ENCODE measurements around the gene KNSTRN. TPM values are rescaled to one million over a fixed set of nuclear protein-coding genes. Genes with fewer than 3 reads are reported as not detected.

The KNSTRN gene
- total and polyA plus RNA-seq, 2 of the 13 experiments (the other 11 are each of a cell fraction or from before 2014, with no cell fraction given), result 20.3 to 62.3 TPM

- DNase-seq (ENCODE audit: low spot score) (no peak), FAIRE-seq (no peak), ATAC-seq (no peak)
- ChIA-PET CTCF (ENCODE audit: low intra/inter-chr PET ratio, low total read pairs) (no interaction called here), POLR2A (interaction anchor here (2.0 kb wide), 1 partner anchor 9 kb away, joined by 12 read pairs; no protein-coding TSS in a partner anchor)
- Histone ChIP-seq H3K79me2 (ENCODE audit: insufficient read depth, low read length) (no peaks in the 10 kb centered on the region), H3K27me3 (ENCODE audit: control insufficient read depth in 1 of 2, insufficient read depth in 2 of 2, low read length in 2 of 2) (no peaks in the 10 kb centered on the region), H2AFZ (ENCODE audit: low read length) (no peak overlapping the region), H3K4me3 (replicated peaks in 1 of 3; ENCODE audit: insufficient read depth in 1 of 3, low read depth in 2 of 3, low read length in 3 of 3) (no peak overlapping the region), H3K36me3 (replicated peaks in 1 of 2; ENCODE audit: control insufficient read depth in 1 of 2, insufficient read depth in 2 of 2, low read length in 2 of 2) (peaks cover 3 to 5% of the 10 kb centered on the region in 2 experiments; a peak in 3 of 5 replicates), H3K4me2 (ENCODE audit: low read depth, low read length) (no peak overlapping the region), H4K20me1 (ENCODE audit: insufficient read depth, low read length) (no peaks in the 10 kb centered on the region), H3K9ac (ENCODE audit: insufficient read depth, low read depth, low read length) (no peak overlapping the region), H3K27ac (ENCODE audit: extremely low read length, insufficient read depth, low read length) (no peak overlapping the region), H3K9me3 (ENCODE audit: low read length) (no peaks in the 10 kb centered on the region), H3K4me1 (ENCODE audit: insufficient read depth, low read length) (no peaks in the 10 kb centered on the region)
- WGBS (ENCODE audit: low lambda C conversion rate), result 52% methylated on average over 4 of the region's 4 CpGs
- no peak for TF ChIP-seq ZBTB21 (CRISPR knock-in tag; IDR thresholded peaks at IDR 0.05)
- TF ChIP-seq ZNF17 (CRISPR knock-in tag; IDR thresholded peaks at IDR 0.05), result no peak
- no peak for TF ChIP-seq TBL1XR1 (IDR thresholded peaks at IDR 0.05; ENCODE audit: borderline replicate concordance, low read length, partially characterized antibody)
- TF ChIP-seq GRHL1 (CRISPR knock-in tag; conservative IDR thresholded peaks at IDR 0.05), result no peak
- TF ChIP-seq MIXL1 (CRISPR knock-in tag; IDR thresholded peaks at IDR 0.05), result no peak
- no peak for TF ChIP-seq MIER2 (CRISPR knock-in tag; IDR thresholded peaks at IDR 0.05)
- TF ChIP-seq ZNF205 (CRISPR knock-in tag; IDR thresholded peaks at IDR 0.05), result no peak
- no peak for TF ChIP-seq ZNF10 (CRISPR knock-in tag; IDR thresholded peaks at IDR 0.05; ENCODE audit: borderline replicate concordance, low read depth)
- no peak for TF ChIP-seq SMAD1 (CRISPR knock-in tag; IDR thresholded peaks at IDR 0.05; ENCODE audit: borderline replicate concordance, low read depth)
- no peak for TF ChIP-seq PRDM15 (CRISPR knock-in tag; IDR thresholded peaks at IDR 0.05)
- no peak for TF ChIP-seq CCDC6 (CRISPR knock-in tag; IDR thresholded peaks at IDR 0.05)
- BruUV-seq (replicated peaks), result no TSS peak
- intact Hi-C loops (cut with micrococcal nuclease; ENCODE audit: unreplicated experiment) (no loop called here), in situ Hi-C loops (cut with HindIII; ENCODE audit: extremely low pct_ligation_motif_present, low pct_unique_long_range_greater_than_20kb) (no loop called here)
Observed at GRCh38 chr15:40398413-40398873, 15.9 kb downstream of the KNSTRN start.
